Ramos (cell line): ENCODE data around the gene CACNA1H.

ENCODE experiments used
- in situ Hi-C: fragments of 300-500 bp; cut with MboI; formaldehyde crosslinking; loops from one replicate; pipeline ENCODE4 v1.14.3; 2022; ENCODE audit warnings: low sequenced_read_pairs; ENCODE audit not compliant: unreplicated experiment

Gene CACNA1H

GRCh38 chr16:1206326-1206725 is 53.4 kb downstream of the CACNA1H start:
- in situ Hi-C loops = no loop called here

GRCh38 chr16:1206786-1207185 is 53.9 kb downstream of the CACNA1H start:
- in situ Hi-C loops = no loop called here

GRCh38 chr16:1208239-1208830 is 55.4 kb downstream of the CACNA1H start:
- in situ Hi-C loops = no loop called here

- in situ Hi-C loops = no loop called here
Observed at GRCh38 chr16:1209081-1209480, 56.2 kb downstream of the CACNA1H start.

- in situ Hi-C loops = no loop called here
Observed at GRCh38 chr16:1210461-1210860, 57.6 kb downstream of the CACNA1H start.

- in situ Hi-C loops = no loop called here
Observed at GRCh38 chr16:1211451-1212268, 58.8 kb downstream of the CACNA1H start.

GRCh38 chr16:1212616-1213194 is 59.8 kb downstream of the CACNA1H start:
- in situ Hi-C loops = no loop called here

- in situ Hi-C loops = no loop called here
Observed at GRCh38 chr16:1213231-1213630, 60.3 kb downstream of the CACNA1H start.

- in situ Hi-C loops = no loop called here
Observed at GRCh38 chr16:1213796-1214372, 61.0 kb downstream of the CACNA1H start.

- in situ Hi-C loops = no loop called here
Observed at GRCh38 chr16:1214719-1215118, 61.8 kb downstream of the CACNA1H start.

GRCh38 chr16:1215574-1216295 is 62.8 kb downstream of the CACNA1H start:
- in situ Hi-C loops = no loop called here

GRCh38 chr16:1216296-1216619 is 63.4 kb downstream of the CACNA1H start:
- in situ Hi-C loops = no loop called here

GRCh38 chr16:1216681-1217400 is 63.9 kb downstream of the CACNA1H start:
- in situ Hi-C loops = no loop called here

GRCh38 chr16:1217526-1217925 is 64.6 kb downstream of the CACNA1H start:
- in situ Hi-C loops = no loop called here

- in situ Hi-C loops = no loop called here
Observed at GRCh38 chr16:1218061-1218929, 65.4 kb downstream of the CACNA1H start.

GRCh38 chr16:1218930-1219611 is 66.2 kb downstream of the CACNA1H start:
- in situ Hi-C loops = no loop called here

GRCh38 chr16:1220098-1220728 is 67.3 kb downstream of the CACNA1H start:
- in situ Hi-C loops = no loop called here
